Measurements from ENCODE around the gene STX16. TPM values are rescaled to one million over a fixed set of nuclear protein-coding genes. Genes with fewer than 3 reads are reported as not detected.

STX16 gene
- total and polyA plus RNA-seq, 2 donors (not counting 1 experiment from before 2014, with no cell fraction given), result 39.3 to 64.9 TPM

GRCh38 chr20:58604128-58604881 is 46.8 kb upstream of the STX16 start:
- Histone ChIP-seq H3K4me2 (ENCODE audit: extremely low read depth, insufficient read depth, low read length) (no peak overlapping the region), H3K27ac (ENCODE audit: insufficient read depth, low read length) (no peak overlapping the region), H3K36me3 (ENCODE audit: control insufficient read depth, insufficient read depth, low read length) (no peaks in the 10 kb centered on the region)

GRCh38 chr20:58605292-58606065 is 45.6 kb upstream of the STX16 start:
- TF ChIP-seq EZH2 (IDR thresholded peaks at IDR 0.05; ENCODE audit: low read length, missing control alignments), result no peak
- TF ChIP-seq, protein P1, sequence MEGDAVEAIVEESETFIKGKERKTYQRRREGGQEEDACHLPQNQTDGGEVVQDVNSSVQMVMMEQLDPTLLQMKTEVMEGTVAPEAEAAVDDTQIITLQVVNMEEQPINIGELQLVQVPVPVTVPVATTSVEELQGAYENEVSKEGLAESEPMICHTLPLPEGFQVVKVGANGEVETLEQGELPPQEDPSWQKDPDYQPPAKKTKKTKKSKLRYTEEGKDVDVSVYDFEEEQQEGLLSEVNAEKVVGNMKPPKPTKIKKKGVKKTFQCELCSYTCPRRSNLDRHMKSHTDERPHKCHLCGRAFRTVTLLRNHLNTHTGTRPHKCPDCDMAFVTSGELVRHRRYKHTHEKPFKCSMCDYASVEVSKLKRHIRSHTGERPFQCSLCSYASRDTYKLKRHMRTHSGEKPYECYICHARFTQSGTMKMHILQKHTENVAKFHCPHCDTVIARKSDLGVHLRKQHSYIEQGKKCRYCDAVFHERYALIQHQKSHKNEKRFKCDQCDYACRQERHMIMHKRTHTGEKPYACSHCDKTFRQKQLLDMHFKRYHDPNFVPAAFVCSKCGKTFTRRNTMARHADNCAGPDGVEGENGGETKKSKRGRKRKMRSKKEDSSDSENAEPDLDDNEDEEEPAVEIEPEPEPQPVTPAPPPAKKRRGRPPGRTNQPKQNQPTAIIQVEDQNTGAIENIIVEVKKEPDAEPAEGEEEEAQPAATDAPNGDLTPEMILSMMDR (conservative IDR thresholded peaks at IDR 0.05 in 1 of 2, IDR thresholded peaks at IDR 0.05 in 1 of 2; ENCODE audit: low read depth in 1 of 2, low read length in 2 of 2), result no peak

More at GRCh38 chr20:58604128-58604881, 46.8 kb upstream of the STX16 start:
- Histone ChIP-seq H3K4me1 (ENCODE audit: control insufficient read depth, extremely low read depth, insufficient read depth, low read length) (no peaks in the 10 kb centered on the region), H3K9ac (ENCODE audit: insufficient read depth, low read length) (no peak overlapping the region), H3K9me3 (ENCODE audit: control insufficient read depth, insufficient read depth, low read depth, low read length) (no peaks in the 10 kb centered on the region), H2AFZ (ENCODE audit: low read length) (no peak overlapping the region), H3K79me2 (ENCODE audit: control insufficient read depth, insufficient read depth, low read length) (no peaks in the 10 kb centered on the region), H4K20me1 (ENCODE audit: control insufficient read depth, extremely low read depth, insufficient read depth, low read length) (no peaks in the 10 kb centered on the region), H3K27me3 (ENCODE audit: control insufficient read depth, insufficient read depth, low read length) (no peaks in the 10 kb centered on the region), H3K4me3 (replicated peaks in 1 of 4; ENCODE audit: control extremely low read depth in 1 of 4, insufficient read depth in 1 of 4, low read depth in 3 of 4, low read length in 4 of 4) (no peak overlapping the region)
- no peak for TF ChIP-seq EZH2 (IDR thresholded peaks at IDR 0.05; ENCODE audit: low read length, missing control alignments)
- TF ChIP-seq, protein P1 (conservative IDR thresholded peaks at IDR 0.05 in 1 of 2, IDR thresholded peaks at IDR 0.05 in 1 of 2; ENCODE audit: low read depth in 1 of 2, low read length in 2 of 2), result no peak
- no peak for DNase-seq (ENCODE audit: low read depth in 2 of 2)

GRCh38 chr20:58606184-58606583 is 44.9 kb upstream of the STX16 start:
- no peak for TF ChIP-seq EZH2 (IDR thresholded peaks at IDR 0.05; ENCODE audit: low read length, missing control alignments)
- TF ChIP-seq, protein P1 (conservative IDR thresholded peaks at IDR 0.05 in 1 of 2, IDR thresholded peaks at IDR 0.05 in 1 of 2; ENCODE audit: low read depth in 1 of 2, low read length in 2 of 2), result no peak
- no peak for DNase-seq (ENCODE audit: low read depth in 2 of 2)

More at GRCh38 chr20:58605292-58606065, 45.6 kb upstream of the STX16 start:
- Histone ChIP-seq H4K20me1 (ENCODE audit: control insufficient read depth, extremely low read depth, insufficient read depth, low read length) (no peaks in the 10 kb centered on the region), H3K27me3 (ENCODE audit: control insufficient read depth, insufficient read depth, low read length) (no peaks in the 10 kb centered on the region), H2AFZ (ENCODE audit: low read length) (no peak overlapping the region), H3K4me2 (ENCODE audit: extremely low read depth, insufficient read depth, low read length) (no peak overlapping the region), H3K4me1 (ENCODE audit: control insufficient read depth, extremely low read depth, insufficient read depth, low read length) (no peaks in the 10 kb centered on the region), H3K9me3 (ENCODE audit: control insufficient read depth, insufficient read depth, low read depth, low read length) (no peaks in the 10 kb centered on the region), H3K79me2 (ENCODE audit: control insufficient read depth, insufficient read depth, low read length) (no peaks in the 10 kb centered on the region), H3K9ac (ENCODE audit: insufficient read depth, low read length) (no peak overlapping the region), H3K27ac (ENCODE audit: insufficient read depth, low read length) (no peak overlapping the region), H3K4me3 (replicated peaks in 1 of 4; ENCODE audit: control extremely low read depth in 1 of 4, insufficient read depth in 1 of 4, low read depth in 3 of 4, low read length in 4 of 4) (no peak overlapping the region), H3K36me3 (ENCODE audit: control insufficient read depth, insufficient read depth, low read length) (no peaks in the 10 kb centered on the region)
- no peak for DNase-seq (ENCODE audit: low read depth in 2 of 2)

More at GRCh38 chr20:58606184-58606583, 44.9 kb upstream of the STX16 start:
- no peaks in the 10 kb centered on the region for H3K27me3 ChIP-seq (ENCODE audit: control insufficient read depth, insufficient read depth, low read length)
- H4K20me1 ChIP-seq (ENCODE audit: control insufficient read depth, extremely low read depth, insufficient read depth, low read length), result no peaks in the 10 kb centered on the region
- H3K9ac ChIP-seq (ENCODE audit: insufficient read depth, low read length), result no peak overlapping the region
- H3K79me2 ChIP-seq (ENCODE audit: control insufficient read depth, insufficient read depth, low read length), result no peaks in the 10 kb centered on the region
- H3K27ac ChIP-seq (ENCODE audit: insufficient read depth, low read length), result no peak overlapping the region
- no peak overlapping the region for H2AFZ ChIP-seq (ENCODE audit: low read length)
- H3K9me3 ChIP-seq (ENCODE audit: control insufficient read depth, insufficient read depth, low read depth, low read length), result no peaks in the 10 kb centered on the region
- H3K4me2 ChIP-seq (ENCODE audit: extremely low read depth, insufficient read depth, low read length), result no peak overlapping the region
- no peak overlapping the region for H3K4me3 ChIP-seq (replicated peaks in 1 of 4; ENCODE audit: control extremely low read depth in 1 of 4, insufficient read depth in 1 of 4, low read depth in 3 of 4, low read length in 4 of 4)
- H3K36me3 ChIP-seq (ENCODE audit: control insufficient read depth, insufficient read depth, low read length), result no peaks in the 10 kb centered on the region
- no peaks in the 10 kb centered on the region for H3K4me1 ChIP-seq (ENCODE audit: control insufficient read depth, extremely low read depth, insufficient read depth, low read length)
